ENCODE data around the gene AUTS2. TPM values are rescaled to one million over a fixed set of nuclear protein-coding genes. Genes with fewer than 3 reads are reported as not detected.

AUTS2 gene
- polyA plus RNA-seq, 1 donor (not counting 4 experiments of a cell fraction or from before 2014, with no cell fraction given), result 4.7 TPM

GRCh38 chr7:70455925-70456324, 857.6 kb downstream of the AUTS2 start:
- Histone ChIP-seq H3K9me1 (ENCODE audit: control insufficient read depth, extremely low read depth, insufficient read depth, low read length) (no peaks in the 10 kb centered on the region), H3K9ac (ENCODE audit: control insufficient read depth, extremely low read depth, insufficient read depth, low read length) (no peak overlapping the region), H3K9me3 (ENCODE audit: control insufficient read depth, low read depth, low read length) (no peaks in the 10 kb centered on the region), H3K27me3 (ENCODE audit: control insufficient read depth, extremely low read depth, insufficient read depth, low read length) (no peaks in the 10 kb centered on the region), H3K36me3 (ENCODE audit: control insufficient read depth in 2 of 2, extremely low read depth in 1 of 2, insufficient read depth in 2 of 2, low read length in 2 of 2) (no peaks in the 10 kb centered on the region), H4K20me1 (ENCODE audit: control insufficient read depth, extremely low read depth, insufficient read depth, low read length) (no peaks in the 10 kb centered on the region), H3K4me2 (ENCODE audit: control insufficient read depth, extremely low read depth, insufficient read depth, low read depth, low read length) (no peak overlapping the region), H3K79me2 (ENCODE audit: control insufficient read depth, insufficient read depth, low read length) (no peaks in the 10 kb centered on the region), H2AFZ (ENCODE audit: control insufficient read depth, low read length) (no peak overlapping the region), H3K27ac (ENCODE audit: control insufficient read depth, insufficient read depth, low read length) (no peak overlapping the region), H3K4me3 (ENCODE audit: control insufficient read depth in 2 of 3, extremely low read depth in 1 of 3, insufficient read depth in 2 of 3, low read depth in 1 of 3, low read length in 3 of 3) (no peak overlapping the region), H3K4me1 (ENCODE audit: control insufficient read depth, extremely low read depth, insufficient read depth, low read length) (peaks cover 3% of the 10 kb centered on the region)
- DNase-seq (ENCODE audit: low read depth, low spot score) (no peak), FAIRE-seq (no peak)
- TF ChIP-seq CTCF (optimal IDR thresholded peaks at IDR 0.05 in 1 of 3, IDR thresholded peaks at IDR 0.05 in 1 of 3, conservative IDR thresholded peaks at IDR 0.05 in 1 of 3; ENCODE audit: extremely low read depth in 1 of 3, insufficient read depth in 2 of 3, low read length in 3 of 3) (no peak), EZH2 (IDR thresholded peaks at IDR 0.05; ENCODE audit: low read length) (no peak)
- dilution Hi-C loops (cut with MboI; ENCODE audit: extremely low pct_ligation_motif_present, low sequenced_read_pairs), result no loop called here

- no peak for DNase-seq (ENCODE audit: low read depth, low spot score)
- FAIRE-seq, result no peak
- dilution Hi-C loops (cut with MboI; ENCODE audit: extremely low pct_ligation_motif_present, low sequenced_read_pairs), result no loop called here
These were observed 858.4 kb downstream of the AUTS2 start for GRCh38 chr7:70456719-70457118.

More at GRCh38 chr7:70456719-70457118, 858.4 kb downstream of the AUTS2 start:
- H3K4me3 ChIP-seq (ENCODE audit: control insufficient read depth in 2 of 3, extremely low read depth in 1 of 3, insufficient read depth in 2 of 3, low read depth in 1 of 3, low read length in 3 of 3), result no peak overlapping the region
- H2AFZ ChIP-seq (ENCODE audit: control insufficient read depth, low read length), result no peak overlapping the region
- no peak overlapping the region for H3K9ac ChIP-seq (ENCODE audit: control insufficient read depth, extremely low read depth, insufficient read depth, low read length)
- H3K9me1 ChIP-seq (ENCODE audit: control insufficient read depth, extremely low read depth, insufficient read depth, low read length), result no peaks in the 10 kb centered on the region
- no peak overlapping the region for H3K4me2 ChIP-seq (ENCODE audit: control insufficient read depth, extremely low read depth, insufficient read depth, low read depth, low read length)
- H3K9me3 ChIP-seq (ENCODE audit: control insufficient read depth, low read depth, low read length), result no peaks in the 10 kb centered on the region
- peaks cover 3% of the 10 kb centered on the region for H3K4me1 ChIP-seq (ENCODE audit: control insufficient read depth, extremely low read depth, insufficient read depth, low read length)
- no peaks in the 10 kb centered on the region for H4K20me1 ChIP-seq (ENCODE audit: control insufficient read depth, extremely low read depth, insufficient read depth, low read length)
- TF ChIP-seq EZH2 (IDR thresholded peaks at IDR 0.05; ENCODE audit: low read length) (no peak), CTCF (optimal IDR thresholded peaks at IDR 0.05 in 1 of 3, IDR thresholded peaks at IDR 0.05 in 1 of 3, conservative IDR thresholded peaks at IDR 0.05 in 1 of 3; ENCODE audit: extremely low read depth in 1 of 3, insufficient read depth in 2 of 3, low read length in 3 of 3) (no peak)
- H3K27ac ChIP-seq (ENCODE audit: control insufficient read depth, insufficient read depth, low read length), result no peak overlapping the region
- no peaks in the 10 kb centered on the region for H3K79me2 ChIP-seq (ENCODE audit: control insufficient read depth, insufficient read depth, low read length)
- H3K36me3 ChIP-seq (ENCODE audit: control insufficient read depth in 2 of 2, extremely low read depth in 1 of 2, insufficient read depth in 2 of 2, low read length in 2 of 2), result no peaks in the 10 kb centered on the region
- H3K27me3 ChIP-seq (ENCODE audit: control insufficient read depth, extremely low read depth, insufficient read depth, low read length), result no peaks in the 10 kb centered on the region
